HG03060 (cell line): ENCODE data around the gene CDON.
"Not testable (repeated sequence)": the region's sequence is repeated elsewhere in the genome, so short reads cannot be mapped to it uniquely, and the experiment has no call there.

Source experiments
- ATAC-seq: cut with Tn5 transposase; IDR thresholded peaks from one replicate; pipeline ENCODE4 v1.9.1; 2021; ENCODE audit warnings: low read depth, moderate number of reproducible peaks; ENCODE audit not compliant: unreplicated experiment

CDON gene

GRCh38 chr11:126051117-126051516 lies 11.5 kb downstream of the CDON start:
- no peak for ATAC-seq

GRCh38 chr11:126049159-126049558 lies 13.5 kb downstream of the CDON start:
- no peak for ATAC-seq

- ATAC-seq: no peak
These were observed 14.5 kb downstream of the CDON start for GRCh38 chr11:126048197-126048596.

- ATAC-seq: no peak
These were observed 16.0 kb downstream of the CDON start for GRCh38 chr11:126046570-126047195.

GRCh38 chr11:126039485-126040271 lies 23.0 kb downstream of the CDON start:
- no peak for ATAC-seq

GRCh38 chr11:126035718-126036117 lies 26.9 kb downstream of the CDON start:
- ATAC-seq: no peak

- ATAC-seq: no peak
These were observed 27.7 kb downstream of the CDON start for GRCh38 chr11:126034933-126035425.

- ATAC-seq: no peak
These were observed 28.4 kb downstream of the CDON start for GRCh38 chr11:126034039-126034932.

- ATAC-seq: no peak
These were observed 30.3 kb downstream of the CDON start for GRCh38 chr11:126032375-126032774.

GRCh38 chr11:126029805-126030204 lies 32.9 kb downstream of the CDON start:
- no peak for ATAC-seq

GRCh38 chr11:126029237-126029636 lies 33.4 kb downstream of the CDON start:
- ATAC-seq: no peak

GRCh38 chr11:126028534-126028933 lies 34.1 kb downstream of the CDON start:
- not testable (repeated sequence) for ATAC-seq

- ATAC-seq: no peak
These were observed 36.1 kb downstream of the CDON start for GRCh38 chr11:126026579-126026978.

- no peak for ATAC-seq
These were observed 36.8 kb downstream of the CDON start for GRCh38 chr11:126025822-126026221.

GRCh38 chr11:126024123-126024522 lies 38.5 kb downstream of the CDON start:
- no peak for ATAC-seq

- no peak for ATAC-seq
These were observed 49.8 kb downstream of the CDON start for GRCh38 chr11:126012852-126013251.

GRCh38 chr11:126011754-126012153 lies 50.9 kb downstream of the CDON start:
- no peak for ATAC-seq

- ATAC-seq: no peak
These were observed 51.4 kb downstream of the CDON start for GRCh38 chr11:126011265-126011664.

GRCh38 chr11:126008956-126009355 lies 53.7 kb downstream of the CDON start:
- no peak for ATAC-seq

- ATAC-seq: no peak
These were observed 55.4 kb downstream of the CDON start for GRCh38 chr11:126007238-126007637.

- ATAC-seq: no peak
These were observed 56.6 kb downstream of the CDON start for GRCh38 chr11:126006068-126006467.
